K562 (cell line): ENCODE results near the gene DCAF10. TPM values are rescaled to one million over a fixed set of nuclear protein-coding genes. Genes with fewer than 3 reads are reported as not detected.

Experiments
- CC2D1A ChIP-seq: fragments of 450-650 bp; IDR thresholded peaks from 2 replicates; pipeline ENCODE4 v1.6.1; 2017; ENCODE audit warnings: mild to moderate bottlenecking
- CREM ChIP-seq: IDR thresholded peaks from 2 replicates; pipeline ENCODE4 v1.6.1; 2014; ENCODE audit warnings: antibody characterized with exemption, low read depth
- CXXC5 ChIP-seq: fragments of 250-450 bp; sonication (Bioruptor Pico); IDR thresholded peaks from 2 replicates; pipeline ENCODE4 v1.8.0; 2022; ENCODE audit warnings: inconsistent platforms, mild to moderate bottlenecking, moderate library complexity
- ELF1 ChIP-seq: fragments of 200-800 bp; sonication (Bioruptor generic); IDR thresholded peaks from 2 replicates; pipeline ENCODE4 v1.6.1; 2016; ENCODE audit warnings: missing genetic modification characterization, missing compliant biosample characterization
- HOXB6 ChIP-seq: fragments of 250-450 bp; sonication (Bioruptor Pico); IDR thresholded peaks from 2 replicates; pipeline ENCODE4 v1.5.1; 2022; ENCODE audit warnings: mild to moderate bottlenecking, borderline replicate concordance
- KDM1A ChIP-seq, 2 experiments: fragments of 450-650 bp; IDR thresholded peaks; 2 replicates each; pipeline ENCODE4 v1.6.1; 2016; ENCODE audit warnings: mild to moderate bottlenecking in 2 of 2
- KHSRP ChIP-seq: fragments of 450-650 bp; IDR thresholded peaks from 2 replicates; pipeline ENCODE4 v1.6.1; 2017
- KLF16 ChIP-seq: IDR thresholded peaks from 2 replicates; pipeline ENCODE4 v1.6.1; 2016; ENCODE audit warnings: antibody characterized with exemption
- MEF2A ChIP-seq: IDR thresholded peaks from 2 replicates; pipeline ENCODE4 v1.6.1; 2011; ENCODE audit warnings: low read depth, mild to moderate bottlenecking, low read length, moderate library complexity; ENCODE audit not compliant: control insufficient read depth
- MEIS2 ChIP-seq: fragments of 450-650 bp; IDR thresholded peaks from 2 replicates; pipeline ENCODE4 v1.6.1; 2014; ENCODE audit warnings: mild to moderate bottlenecking; ENCODE audit not compliant: partially characterized antibody
- NBN ChIP-seq: fragments of 450-650 bp; IDR thresholded peaks from 2 replicates; pipeline ENCODE4 v1.6.1; 2016; ENCODE audit warnings: low read depth, mild to moderate bottlenecking
- RCOR1 ChIP-seq, 2 experiments: IDR thresholded peaks; 2 replicates each; pipeline ENCODE4 v1.6.1; 2012; ENCODE audit warnings: low read depth in 2 of 2, low read length in 2 of 2, borderline replicate concordance in 1 of 2, improper control_type of control experiment in 1 of 2
- RFX5 ChIP-seq: IDR thresholded peaks from 2 replicates; pipeline ENCODE4 v1.6.1; 2011; ENCODE audit warnings: low read depth, mild to moderate bottlenecking, improper control_type of control experiment, low read length
- SMARCE1 ChIP-seq: fragments of 450-650 bp; IDR thresholded peaks from 2 replicates; pipeline ENCODE4 v1.7.1; 2016; ENCODE audit warnings: mild to moderate bottlenecking
- SOX6 ChIP-seq: fragments of 450-650 bp; IDR thresholded peaks from 2 replicates; pipeline ENCODE4 v1.6.1; 2014; ENCODE audit warnings: mild to moderate bottlenecking
- TEAD1 ChIP-seq, 2 experiments: fragments of 450-650 bp in 1 of 2; sonication (generic) in 1 of 2; formaldehyde crosslinking; IDR thresholded peaks; 2 replicates each; pipeline versions ENCODE4 v1.4.0 to v1.8.0; 2020 to 2022; ENCODE audit warnings: mild to moderate bottlenecking in 2 of 2, missing genetic modification reagents in 1 of 2
- polyA plus RNA-seq, 8 experiments: library from polyadenylated mRNA; depleted of rRNA in 4 of 8; stranded (reverse) in 5 of 8; unstranded in 3 of 8; fragments of >200 nt; fragmentation: Nextera tagmentation in 2 of 8; fragmentation: Illumina TruSeq in 1 of 8; extraction: Ambion mirVana in 2 of 8; extraction: Trizol in 1 of 8; gene quantifications; 2 replicates each; pipeline versions ENCODE4 v1.2.1 to v1.2.3, GENCODE V29; 2011 to 2014; ENCODE audit warnings: inconsistent platforms in 1 of 8, missing spikeins in 1 of 8
- total RNA-seq, 7 experiments: library from RNA; depleted of rRNA in 6 of 7; stranded (reverse); fragments of >200 nt in 6 of 7; fragmentation: Illumina TruSeq in 2 of 7; extraction: Trizol in 2 of 7; gene quantifications; 2 replicates each; pipeline versions ENCODE4 v1.2.1 to v1.2.3, GENCODE V29; 2011 to 2021; ENCODE audit warnings: low replicate concordance in 1 of 7
- TF ChIP-seq, protein P1 (sequence below): fragments of 450-650 bp; IDR thresholded peaks from 2 replicates; pipeline ENCODE4 v1.6.1; 2016
- TF ChIP-seq, protein P2 (sequence below): fragments of 450-650 bp; IDR thresholded peaks from 2 replicates; pipeline ENCODE4 v1.6.1; 2017; ENCODE audit warnings: antibody characterized with exemption, mild to moderate bottlenecking
- TF ChIP-seq, protein P3 (sequence below): fragments of 450-650 bp; IDR thresholded peaks from 2 replicates; pipeline ENCODE4 v1.6.1; 2016; ENCODE audit warnings: antibody characterized with exemption
- TF ChIP-seq, protein P4 (sequence below), 2 experiments: fragments of 150-350 bp in 1 of 2; IDR thresholded peaks; 2 replicates each; pipeline ENCODE4 v1.6.1; 2012 to 2016; ENCODE audit warnings: low read depth in 2 of 2, low read length in 2 of 2, mild to moderate bottlenecking in 1 of 2, moderate library complexity in 1 of 2

Gene DCAF10
- total and polyA plus RNA-seq, 9 of the 15 experiments (the other 6 are each of a cell fraction or from before 2014, with no cell fraction given): 6.8 to 40.1 (median 16.9) TPM

DNA sequence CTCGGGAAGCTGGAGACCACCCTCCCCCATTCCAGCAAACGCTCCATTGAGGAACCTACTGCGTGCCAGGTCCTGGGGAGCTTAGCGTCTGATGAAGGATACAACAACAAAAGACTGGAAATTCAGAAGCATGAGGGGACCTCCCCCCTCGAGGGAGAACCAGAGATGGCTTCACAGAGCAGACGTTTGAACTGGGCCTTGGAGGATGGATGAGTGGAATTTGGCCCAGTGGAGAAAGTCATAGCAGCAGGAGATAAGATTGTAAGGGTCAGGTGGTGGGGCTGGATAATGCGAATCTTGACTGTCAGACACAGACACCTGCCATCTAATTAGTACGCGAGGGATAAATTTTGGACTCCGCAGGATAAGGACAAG is 104.5 kb downstream of the DCAF10 start (continued):
- TF ChIP-seq RFX5: no peak
- TF ChIP-seq MEF2A: 0 out of 2 replicates have a peak, but pooled peaks have one; percentile 20
- no peak for TF ChIP-seq HOXB6 (CRISPR knock-in tag)
- TF ChIP-seq, protein P1, sequence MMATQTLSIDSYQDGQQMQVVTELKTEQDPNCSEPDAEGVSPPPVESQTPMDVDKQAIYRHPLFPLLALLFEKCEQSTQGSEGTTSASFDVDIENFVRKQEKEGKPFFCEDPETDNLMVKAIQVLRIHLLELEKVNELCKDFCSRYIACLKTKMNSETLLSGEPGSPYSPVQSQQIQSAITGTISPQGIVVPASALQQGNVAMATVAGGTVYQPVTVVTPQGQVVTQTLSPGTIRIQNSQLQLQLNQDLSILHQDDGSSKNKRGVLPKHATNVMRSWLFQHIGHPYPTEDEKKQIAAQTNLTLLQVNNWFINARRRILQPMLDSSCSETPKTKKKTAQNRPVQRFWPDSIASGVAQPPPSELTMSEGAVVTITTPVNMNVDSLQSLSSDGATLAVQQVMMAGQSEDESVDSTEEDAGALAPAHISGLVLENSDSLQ: peak; percentile 25; the same call in 1 of the 2 replicates
- TF ChIP-seq TEAD1 (CRISPR knock-in tag; IDR thresholded peaks at IDR 0.05): peak in 1 of 2 experiments; percentile 56; a peak in 2 of 4 replicates
- TF ChIP-seq, protein P2, sequence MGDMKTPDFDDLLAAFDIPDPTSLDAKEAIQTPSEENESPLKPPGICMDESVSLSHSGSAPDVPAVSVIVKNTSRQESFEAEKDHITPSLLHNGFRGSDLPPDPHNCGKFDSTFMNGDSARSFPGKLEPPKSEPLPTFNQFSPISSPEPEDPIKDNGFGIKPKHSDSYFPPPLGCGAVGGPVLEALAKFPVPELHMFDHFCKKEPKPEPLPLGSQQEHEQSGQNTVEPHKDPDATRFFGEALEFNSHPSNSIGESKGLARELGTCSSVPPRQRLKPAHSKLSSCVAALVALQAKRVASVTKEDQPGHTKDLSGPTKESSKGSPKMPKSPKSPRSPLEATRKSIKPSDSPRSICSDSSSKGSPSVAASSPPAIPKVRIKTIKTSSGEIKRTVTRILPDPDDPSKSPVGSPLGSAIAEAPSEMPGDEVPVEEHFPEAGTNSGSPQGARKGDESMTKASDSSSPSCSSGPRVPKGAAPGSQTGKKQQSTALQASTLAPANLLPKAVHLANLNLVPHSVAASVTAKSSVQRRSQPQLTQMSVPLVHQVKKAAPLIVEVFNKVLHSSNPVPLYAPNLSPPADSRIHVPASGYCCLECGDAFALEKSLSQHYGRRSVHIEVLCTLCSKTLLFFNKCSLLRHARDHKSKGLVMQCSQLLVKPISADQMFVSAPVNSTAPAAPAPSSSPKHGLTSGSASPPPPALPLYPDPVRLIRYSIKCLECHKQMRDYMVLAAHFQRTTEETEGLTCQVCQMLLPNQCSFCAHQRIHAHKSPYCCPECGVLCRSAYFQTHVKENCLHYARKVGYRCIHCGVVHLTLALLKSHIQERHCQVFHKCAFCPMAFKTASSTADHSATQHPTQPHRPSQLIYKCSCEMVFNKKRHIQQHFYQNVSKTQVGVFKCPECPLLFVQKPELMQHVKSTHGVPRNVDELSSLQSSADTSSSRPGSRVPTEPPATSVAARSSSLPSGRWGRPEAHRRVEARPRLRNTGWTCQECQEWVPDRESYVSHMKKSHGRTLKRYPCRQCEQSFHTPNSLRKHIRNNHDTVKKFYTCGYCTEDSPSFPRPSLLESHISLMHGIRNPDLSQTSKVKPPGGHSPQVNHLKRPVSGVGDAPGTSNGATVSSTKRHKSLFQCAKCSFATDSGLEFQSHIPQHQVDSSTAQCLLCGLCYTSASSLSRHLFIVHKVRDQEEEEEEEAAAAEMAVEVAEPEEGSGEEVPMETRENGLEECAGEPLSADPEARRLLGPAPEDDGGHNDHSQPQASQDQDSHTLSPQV: peak; percentile 21; the same call in 1 of the 2 replicates
- TF ChIP-seq, protein P3, sequence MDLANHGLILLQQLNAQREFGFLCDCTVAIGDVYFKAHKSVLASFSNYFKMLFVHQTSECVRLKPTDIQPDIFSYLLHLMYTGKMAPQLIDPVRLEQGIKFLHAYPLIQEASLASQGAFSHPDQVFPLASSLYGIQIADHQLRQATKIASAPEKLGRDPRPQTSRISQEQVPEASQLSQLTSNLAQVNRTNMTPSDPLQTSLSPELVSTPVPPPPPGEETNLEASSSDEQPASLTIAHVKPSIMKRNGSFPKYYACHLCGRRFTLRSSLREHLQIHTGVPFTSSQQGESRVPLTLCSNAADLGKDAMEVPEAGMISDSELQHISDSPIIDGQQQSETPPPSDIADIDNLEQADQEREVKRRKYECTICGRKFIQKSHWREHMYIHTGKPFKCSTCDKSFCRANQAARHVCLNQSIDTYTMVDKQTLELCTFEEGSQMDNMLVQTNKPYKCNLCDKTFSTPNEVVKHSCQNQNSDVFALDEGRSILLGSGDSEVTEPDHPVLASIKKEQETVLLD: peak; percentile 18; the same call in 1 of the 2 replicates
- peak; percentile 33; the same call in 1 of the 2 replicates for TF ChIP-seq CREM
- TF ChIP-seq CXXC5: peak; percentile 92
- 0 out of 2 replicates have a peak, but pooled peaks have one; percentile 58 for TF ChIP-seq NBN
- TF ChIP-seq SOX6: peak; percentile 90
- TF ChIP-seq KLF16: peak; percentile 81
- TF ChIP-seq KDM1A (IDR thresholded peaks at IDR 0.05): peak; percentile 80 to 86
- no peak for TF ChIP-seq ELF1 (tag)
- TF ChIP-seq, protein P4, sequence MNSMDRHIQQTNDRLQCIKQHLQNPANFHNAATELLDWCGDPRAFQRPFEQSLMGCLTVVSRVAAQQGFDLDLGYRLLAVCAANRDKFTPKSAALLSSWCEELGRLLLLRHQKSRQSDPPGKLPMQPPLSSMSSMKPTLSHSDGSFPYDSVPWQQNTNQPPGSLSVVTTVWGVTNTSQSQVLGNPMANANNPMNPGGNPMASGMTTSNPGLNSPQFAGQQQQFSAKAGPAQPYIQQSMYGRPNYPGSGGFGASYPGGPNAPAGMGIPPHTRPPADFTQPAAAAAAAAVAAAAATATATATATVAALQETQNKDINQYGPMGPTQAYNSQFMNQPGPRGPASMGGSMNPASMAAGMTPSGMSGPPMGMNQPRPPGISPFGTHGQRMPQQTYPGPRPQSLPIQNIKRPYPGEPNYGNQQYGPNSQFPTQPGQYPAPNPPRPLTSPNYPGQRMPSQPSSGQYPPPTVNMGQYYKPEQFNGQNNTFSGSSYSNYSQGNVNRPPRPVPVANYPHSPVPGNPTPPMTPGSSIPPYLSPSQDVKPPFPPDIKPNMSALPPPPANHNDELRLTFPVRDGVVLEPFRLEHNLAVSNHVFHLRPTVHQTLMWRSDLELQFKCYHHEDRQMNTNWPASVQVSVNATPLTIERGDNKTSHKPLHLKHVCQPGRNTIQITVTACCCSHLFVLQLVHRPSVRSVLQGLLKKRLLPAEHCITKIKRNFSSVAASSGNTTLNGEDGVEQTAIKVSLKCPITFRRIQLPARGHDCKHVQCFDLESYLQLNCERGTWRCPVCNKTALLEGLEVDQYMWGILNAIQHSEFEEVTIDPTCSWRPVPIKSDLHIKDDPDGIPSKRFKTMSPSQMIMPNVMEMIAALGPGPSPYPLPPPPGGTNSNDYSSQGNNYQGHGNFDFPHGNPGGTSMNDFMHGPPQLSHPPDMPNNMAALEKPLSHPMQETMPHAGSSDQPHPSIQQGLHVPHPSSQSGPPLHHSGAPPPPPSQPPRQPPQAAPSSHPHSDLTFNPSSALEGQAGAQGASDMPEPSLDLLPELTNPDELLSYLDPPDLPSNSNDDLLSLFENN (IDR thresholded peaks at IDR 0.05; ENCODE audit: low read depth in 2 of 2, low read length in 2 of 2): peak in 1 of 2 experiments; percentile 76; a peak in 2 of 4 replicates
- TF ChIP-seq RCOR1 (IDR thresholded peaks at IDR 0.05; ENCODE audit: borderline replicate concordance in 1 of 2, low read depth in 2 of 2, low read length in 2 of 2): peak; percentile 65 to 96; a peak in 3 of 4 replicates
- TF ChIP-seq CC2D1A: peak; percentile 82; the same call in 1 of the 2 replicates
- peak; percentile 52 for TF ChIP-seq MEIS2
- TF ChIP-seq KHSRP: peak; percentile 48; the same call in 1 of the 2 replicates
- TF ChIP-seq SMARCE1: 0 out of 2 replicates have a peak, but pooled peaks have one; percentile 28
